DND-41 (cell line): ENCODE data around the gene SHROOM3.

Experiments used
- CTCF ChIP-seq: IDR thresholded peaks from 2 replicates; pipeline ENCODE4 v1.5.1; 2012; ENCODE audit warnings: borderline replicate concordance, low read length, moderate library complexity, mild to moderate bottlenecking; ENCODE audit not compliant: poor library complexity, severe bottlenecking; ENCODE audit errors: extremely low read depth
- EZH2 ChIP-seq: IDR thresholded peaks from 3 replicates; pipeline ENCODE4 v1.6.1; 2012; ENCODE audit warnings: borderline replicate concordance, low read depth, mild to moderate bottlenecking, moderate library complexity, low read length, inconsistent platforms; ENCODE audit not compliant: severe bottlenecking

DNA sequence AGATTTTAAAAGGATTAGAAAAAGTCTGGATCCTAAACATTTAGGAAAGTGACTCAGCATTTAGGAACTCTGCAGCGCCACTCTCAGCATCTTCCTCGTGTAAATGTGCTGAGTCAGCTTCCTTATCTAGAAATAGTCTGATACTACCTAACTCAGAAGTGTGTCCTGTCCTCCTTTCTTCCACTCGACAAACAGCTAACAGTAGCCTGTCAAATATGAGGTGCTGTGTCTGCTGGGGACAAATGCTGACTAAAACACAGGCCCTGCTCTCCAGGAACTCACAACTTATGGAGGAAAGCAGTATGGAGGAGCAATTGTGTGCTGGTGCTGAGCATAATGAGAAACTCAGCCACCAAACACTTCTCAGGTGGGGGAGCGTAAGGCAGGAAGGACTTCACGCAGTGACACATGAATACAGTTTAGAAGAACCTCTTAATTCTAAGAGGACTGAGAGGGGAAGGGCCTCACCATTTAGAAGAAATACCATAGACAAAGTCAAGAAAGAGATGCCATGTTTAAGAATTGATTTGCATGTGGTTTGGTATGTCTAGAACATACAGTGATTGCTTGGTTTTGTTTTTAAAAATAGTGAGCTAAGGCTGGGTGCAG is 337.6 kb downstream of the SHROOM3 start:
- TF ChIP-seq CTCF (no peak), EZH2 (no peak)
